H9 (cell line): ENCODE data around the gene GJE1. TPM values are rescaled to one million over a fixed set of nuclear protein-coding genes. Genes with fewer than 3 reads are reported as not detected.

ENCODE experiments used
- DNase-seq: peaks from one replicate; pipeline ENCODE4 v3.0.0-alpha.2; 2017
- H2AFZ ChIP-seq: one replicate; pipeline ENCODE4 v1.6.1; 2013; ENCODE audit warnings: mild to moderate bottlenecking, low read length, control low read depth, moderate library complexity
- H2AK5ac ChIP-seq: 2 replicates; pipeline ENCODE4 v1.6.1; 2013; ENCODE audit warnings: low read length, control low read depth, mixed read lengths; ENCODE audit not compliant: insufficient read length
- H2BK120ac ChIP-seq: one replicate; pipeline ENCODE4 v1.6.1; 2013; ENCODE audit warnings: low read depth, mild to moderate bottlenecking, low read length, control low read depth, inconsistent platforms; ENCODE audit not compliant: poor library complexity, severe bottlenecking
- H2BK12ac ChIP-seq: 2 replicates; pipeline ENCODE4 v1.6.1; 2013; ENCODE audit warnings: low read length, control low read depth, mixed read lengths, low read depth; ENCODE audit not compliant: insufficient read length
- H2BK15ac ChIP-seq: 2 replicates; pipeline ENCODE4 v1.6.1; 2013; ENCODE audit warnings: low read depth, low read length, control low read depth
- H2BK20ac ChIP-seq: one replicate; pipeline ENCODE4 v1.6.1; 2013; ENCODE audit warnings: low read depth, mild to moderate bottlenecking, low read length, control low read depth, inconsistent platforms; ENCODE audit not compliant: poor library complexity, severe bottlenecking
- H2BK5ac ChIP-seq: 2 replicates; pipeline ENCODE4 v1.6.1; 2013; ENCODE audit warnings: low read length, control low read depth, mixed read lengths; ENCODE audit not compliant: insufficient read length
- H3K14ac ChIP-seq: 2 replicates; pipeline ENCODE4 v1.6.1; 2013; ENCODE audit warnings: low read length, control low read depth; ENCODE audit not compliant: insufficient read depth
- H3K18ac ChIP-seq: 2 replicates; pipeline ENCODE4 v1.6.1; 2013; ENCODE audit warnings: low read depth, mild to moderate bottlenecking, mixed read lengths, low read length, control low read depth; ENCODE audit not compliant: insufficient read length
- H3K23ac ChIP-seq: 2 replicates; pipeline ENCODE4 v1.6.1; 2013; ENCODE audit warnings: low read length, control low read depth, mixed read lengths, low read depth; ENCODE audit not compliant: insufficient read length
- H3K23me2 ChIP-seq: 2 replicates; pipeline ENCODE4 v1.6.1; 2013; ENCODE audit warnings: low read depth, mild to moderate bottlenecking, mixed read lengths, low read length, control low read depth; ENCODE audit not compliant: insufficient read length, poor library complexity, severe bottlenecking
- H3K27ac ChIP-seq: 2 replicates; pipeline ENCODE4 v1.5.1; 2013; ENCODE audit warnings: low read length, control low read depth, mixed read lengths, low read depth; ENCODE audit not compliant: insufficient read length
- H3K27me3 ChIP-seq: 2 replicates; pipeline ENCODE4 v1.6.1; 2013; ENCODE audit warnings: low read length, control low read depth, inconsistent platforms; ENCODE audit not compliant: insufficient read depth
- H3K4ac ChIP-seq: 2 replicates; pipeline ENCODE4 v1.6.1; 2013; ENCODE audit warnings: low read depth, mild to moderate bottlenecking, control low read depth, inconsistent platforms, low read length, moderate library complexity
- H3K4me1 ChIP-seq: 2 replicates; pipeline ENCODE4 v1.6.1; 2013; ENCODE audit warnings: low read length, control low read depth, inconsistent platforms; ENCODE audit not compliant: insufficient read depth
- H3K4me2 ChIP-seq: 2 replicates; pipeline ENCODE4 v1.6.1; 2013; ENCODE audit warnings: low read length, control low read depth, mixed read lengths; ENCODE audit not compliant: insufficient read length, insufficient read depth
- H3K56ac ChIP-seq: 2 replicates; pipeline ENCODE4 v1.6.1; 2013; ENCODE audit warnings: low read depth, mild to moderate bottlenecking, mixed read lengths, low read length, control low read depth; ENCODE audit not compliant: insufficient read length
- H3K79me1 ChIP-seq: 2 replicates; pipeline ENCODE4 v1.6.1; 2013; ENCODE audit warnings: low read depth, mild to moderate bottlenecking, moderate library complexity, low read length, control low read depth, inconsistent platforms; ENCODE audit not compliant: insufficient read depth, poor library complexity, severe bottlenecking
- H3K79me2 ChIP-seq: 2 replicates; pipeline ENCODE4 v1.6.1; 2013; ENCODE audit warnings: low read length, control low read depth, inconsistent platforms; ENCODE audit not compliant: insufficient read depth
- H3K9ac ChIP-seq: 2 replicates; pipeline ENCODE4 v1.6.1; 2013; ENCODE audit warnings: low read length, control low read depth, mixed read lengths; ENCODE audit not compliant: insufficient read length; ENCODE audit errors: extremely low read depth
- H3K9me3 ChIP-seq: one replicate; pipeline ENCODE4 v1.6.1; 2013; ENCODE audit warnings: low read depth, low read length, inconsistent platforms; ENCODE audit not compliant: control insufficient read depth
- H3T11ph ChIP-seq: one replicate; pipeline ENCODE4 v1.6.1; 2013; ENCODE audit warnings: mild to moderate bottlenecking, low read length, control low read depth, inconsistent platforms
- H4K20me1 ChIP-seq: one replicate; pipeline ENCODE4 v1.6.1; 2013; ENCODE audit not compliant: control insufficient read depth, insufficient read length, insufficient read depth
- H4K5ac ChIP-seq: 2 replicates; pipeline ENCODE4 v1.6.1; 2013; ENCODE audit warnings: low read depth, mild to moderate bottlenecking, mixed read lengths, low read length, control low read depth; ENCODE audit not compliant: insufficient read length
- H4K8ac ChIP-seq: replicated peaks from 2 replicates; pipeline ENCODE4 v1.6.1; 2013; ENCODE audit warnings: low read length, control low read depth, mixed read lengths, low read depth; ENCODE audit not compliant: insufficient read length
- H4K91ac ChIP-seq: 2 replicates; pipeline ENCODE4 v1.6.1; 2013; ENCODE audit warnings: low read depth, mild to moderate bottlenecking, moderate library complexity, mixed read lengths, low read length, control low read depth; ENCODE audit not compliant: insufficient read length
- H3K27ac Mint-ChIP-seq, 3 experiments: 2 replicates in 2 of 3; 3 replicates in 1 of 3; pipeline ENCODE4 v1.8.0; 2020 to 2021; ENCODE audit warnings: mixed read lengths in 3 of 3, mild to moderate bottlenecking in 1 of 3, moderate library complexity in 1 of 3
- H3K27me3 Mint-ChIP-seq: 2 replicates; pipeline ENCODE4 v1.8.0; 2021; ENCODE audit warnings: low read depth, mild to moderate bottlenecking, moderate library complexity, mixed read lengths
- H3K36me3 Mint-ChIP-seq, 3 experiments: 2 replicates in 2 of 3; 3 replicates in 1 of 3; pipeline ENCODE4 v1.8.0; 2020 to 2021; ENCODE audit warnings: low read depth in 3 of 3, mixed read lengths in 3 of 3; ENCODE audit not compliant: insufficient read depth in 1 of 3
- H3K4me1 Mint-ChIP-seq, 2 experiments: 2 replicates each; pipeline ENCODE4 v1.8.0; 2020; ENCODE audit warnings: mixed read lengths in 2 of 2
- H3K4me3 Mint-ChIP-seq, 2 experiments: 2 replicates in 1 of 2; 3 replicates in 1 of 2; pipeline ENCODE4 v1.8.0; 2020 to 2021; ENCODE audit warnings: mild to moderate bottlenecking in 2 of 2, mixed read lengths in 2 of 2, moderate library complexity in 1 of 2
- H3K9me3 Mint-ChIP-seq, 2 experiments: 2 replicates in 1 of 2; 3 replicates in 1 of 2; pipeline ENCODE4 v1.8.0; 2020; ENCODE audit warnings: mild to moderate bottlenecking in 2 of 2, mixed read lengths in 2 of 2, moderate library complexity in 1 of 2
- WGBS: extraction: QIAGEN DNeasy Blood & Tissue Kit; methylation state at CpG from one replicate; pipeline ENCODE4 v1.1.7; 2013; ENCODE audit warnings: missing lambda C conversion rate, low lambda C conversion rate, mixed read lengths; ENCODE audit not compliant: insufficient read length; ENCODE audit errors: extremely low coverage; 5-methylcytosine and 5-hydroxymethylcytosine counted together
- long read RNA-seq: library from polyadenylated mRNA; unstranded; transcript quantifications from one replicate; pipeline ENCODE4 v2.0.0, GENCODE V29; 2020
- total RNA-seq: library from RNA; stranded (reverse); gene quantifications from 2 replicates; pipeline ENCODE4 v1.2.1, GENCODE V29; 2021
- TF ChIP-seq, protein P1 (sequence below): fragments of 200-600 bp; sonication (generic); conservative IDR thresholded peaks from 3 replicates; pipeline ENCODE4 v1.8.0; 2021; ENCODE audit warnings: antibody characterized with exemption, mild to moderate bottlenecking

The GJE1 gene, protein sequence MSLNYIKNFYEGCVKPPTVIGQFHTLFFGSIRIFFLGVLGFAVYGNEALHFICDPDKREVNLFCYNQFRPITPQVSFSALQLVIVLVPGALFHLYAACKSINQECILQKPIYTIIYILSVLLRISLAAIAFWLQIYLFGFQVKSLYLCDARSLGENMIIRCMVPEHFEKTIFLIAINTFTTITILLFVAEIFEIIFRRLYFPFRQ
- not detected in 2 replicates for total RNA-seq
- long read RNA-seq = 0 reads

DNA sequence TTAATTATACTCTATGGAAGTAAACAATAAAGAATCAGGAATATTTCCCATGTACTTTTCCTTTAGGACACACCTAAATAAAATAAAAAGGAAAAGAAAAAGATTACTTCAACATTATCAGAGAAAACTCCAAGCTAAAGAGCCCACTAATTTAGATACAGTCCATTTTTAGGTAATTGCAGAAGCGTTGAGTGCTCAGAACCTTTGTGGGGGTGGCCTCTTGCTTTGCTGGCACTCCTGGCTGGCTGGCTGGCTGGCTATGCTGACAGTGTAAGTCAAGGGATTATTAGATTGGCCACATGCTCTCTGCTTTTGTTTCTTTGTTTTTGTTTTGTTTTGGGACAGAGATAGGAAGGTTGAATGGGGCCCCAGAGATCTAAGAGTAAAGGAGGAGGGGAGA lies at the start of gene GJE1:
TSS of gene GJE1 (plus strand) at position 301 of the 400 bp plus-strand sequence. CDS start 234 bp downstream, outside the sequence.
- Histone ChIP-seq H2BK5ac (no peak within 1 kb of the TSS), H2BK15ac (no peak within 1 kb of the TSS), H3K18ac (no peak within 1 kb of the TSS), H3K79me2 (no peaks in the 10 kb centered on the region; the same call in 1 of the 2 replicates), H4K8ac (no peak within 1 kb of the TSS), H3K27me3 (no peaks in the 10 kb centered on the region), H4K91ac (no peak within 1 kb of the TSS), H2BK12ac (no peak within 1 kb of the TSS), H4K20me1 (no peaks in the 10 kb centered on the region), H3K4ac (no peak within 1 kb of the TSS), H2BK20ac (no peak within 1 kb of the TSS), H3K9ac (no peak within 1 kb of the TSS), H3K56ac (no peak within 1 kb of the TSS), H3K23me2 (no peaks in the 10 kb centered on the region), H3K79me1 (no peaks in the 10 kb centered on the region), H2AK5ac (no peak within 1 kb of the TSS), H3K9me3 (no peaks in the 10 kb centered on the region), H3K23ac (no peak within 1 kb of the TSS), H3K14ac (no peak within 1 kb of the TSS), H3K4me2 (no peak within 1 kb of the TSS), H2AFZ (no peak within 1 kb of the TSS), H3T11ph (no peak within 1 kb of the TSS), H2BK120ac (no peak within 1 kb of the TSS), H3K27ac (no peak within 1 kb of the TSS), H4K5ac (no peak within 1 kb of the TSS), H3K4me1 (no peaks in the 10 kb centered on the region)
- Mint-ChIP-seq H3K27me3 (no peaks in the 10 kb centered on the region), H3K36me3 (no peaks in the 10 kb centered on the region), H3K4me3 (no peak within 1 kb of the TSS), H3K9me3 (peaks cover 0 to 2% of the 10 kb centered on the region in 2 experiments; a peak in 1 of 5 replicates), H3K4me1 (peaks cover 5 to 6% of the 10 kb centered on the region in 2 experiments), H3K27ac (peak within 1 kb of the TSS in 1 of 3 experiments; percentile 26; a peak in 1 of 7 replicates)
- no peak for DNase-seq
- WGBS = no CpG with 5 or more reads among the region's 1 CpG
- TF ChIP-seq, protein P1, sequence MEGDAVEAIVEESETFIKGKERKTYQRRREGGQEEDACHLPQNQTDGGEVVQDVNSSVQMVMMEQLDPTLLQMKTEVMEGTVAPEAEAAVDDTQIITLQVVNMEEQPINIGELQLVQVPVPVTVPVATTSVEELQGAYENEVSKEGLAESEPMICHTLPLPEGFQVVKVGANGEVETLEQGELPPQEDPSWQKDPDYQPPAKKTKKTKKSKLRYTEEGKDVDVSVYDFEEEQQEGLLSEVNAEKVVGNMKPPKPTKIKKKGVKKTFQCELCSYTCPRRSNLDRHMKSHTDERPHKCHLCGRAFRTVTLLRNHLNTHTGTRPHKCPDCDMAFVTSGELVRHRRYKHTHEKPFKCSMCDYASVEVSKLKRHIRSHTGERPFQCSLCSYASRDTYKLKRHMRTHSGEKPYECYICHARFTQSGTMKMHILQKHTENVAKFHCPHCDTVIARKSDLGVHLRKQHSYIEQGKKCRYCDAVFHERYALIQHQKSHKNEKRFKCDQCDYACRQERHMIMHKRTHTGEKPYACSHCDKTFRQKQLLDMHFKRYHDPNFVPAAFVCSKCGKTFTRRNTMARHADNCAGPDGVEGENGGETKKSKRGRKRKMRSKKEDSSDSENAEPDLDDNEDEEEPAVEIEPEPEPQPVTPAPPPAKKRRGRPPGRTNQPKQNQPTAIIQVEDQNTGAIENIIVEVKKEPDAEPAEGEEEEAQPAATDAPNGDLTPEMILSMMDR = no peak
